RKO (cell line): Measurements from ENCODE around the gene DHRS7B.

Source experiments
- DNase-seq: peaks from one replicate; pipeline ENCODE4 v3.0.0-alpha.2; 2016; ENCODE audit warnings: low spot score

The DHRS7B gene

GRCh38 chr17:21157586-21158370 lies 31.0 kb downstream of the DHRS7B start:
- DNase-seq = no peak

DNA sequence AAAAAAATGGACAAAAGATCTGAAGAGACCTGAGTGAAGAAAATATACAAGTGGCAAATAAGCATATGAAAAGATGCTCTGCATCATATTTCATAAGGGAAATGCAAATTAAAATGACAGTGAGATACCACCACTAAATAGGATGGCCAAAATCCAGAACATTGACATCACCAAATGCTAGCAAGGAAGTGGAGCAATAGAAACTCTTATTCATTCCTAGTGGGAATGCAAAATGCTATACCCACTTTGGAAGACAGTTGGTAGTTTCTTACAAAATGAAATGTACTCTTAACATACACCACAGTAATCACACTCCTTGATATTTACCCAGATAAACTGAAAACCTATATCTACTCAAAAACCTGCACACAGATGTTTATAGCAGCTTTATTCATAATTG lies 33.6 kb downstream of the DHRS7B start:
- no peak for DNase-seq

- no peak for DNase-seq
Measured at GRCh38 chr17:21161498-21162393, 35.0 kb downstream of the DHRS7B start.

DNA sequence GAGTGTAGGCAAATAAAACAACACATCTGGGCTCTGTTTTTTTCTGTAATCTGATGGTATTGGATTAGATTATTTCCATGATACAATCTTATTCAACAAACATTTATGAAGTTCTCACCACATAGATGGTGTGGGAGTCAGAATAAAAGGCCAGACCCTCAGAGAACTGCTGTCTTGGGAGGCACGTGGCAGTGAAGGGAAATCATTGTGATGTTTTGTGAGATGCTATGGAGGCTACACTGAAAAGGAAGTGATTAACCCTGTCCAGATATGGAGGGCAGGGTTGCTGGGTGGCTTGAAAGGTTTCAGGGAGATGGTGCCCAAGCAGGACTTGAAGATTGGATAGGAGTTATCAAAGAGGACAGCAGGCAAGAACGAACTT lies 35.6 kb downstream of the DHRS7B start:
- no peak for DNase-seq

- DNase-seq = no peak
Measured at GRCh38 chr17:21163101-21163500, 36.3 kb downstream of the DHRS7B start.

DNA sequence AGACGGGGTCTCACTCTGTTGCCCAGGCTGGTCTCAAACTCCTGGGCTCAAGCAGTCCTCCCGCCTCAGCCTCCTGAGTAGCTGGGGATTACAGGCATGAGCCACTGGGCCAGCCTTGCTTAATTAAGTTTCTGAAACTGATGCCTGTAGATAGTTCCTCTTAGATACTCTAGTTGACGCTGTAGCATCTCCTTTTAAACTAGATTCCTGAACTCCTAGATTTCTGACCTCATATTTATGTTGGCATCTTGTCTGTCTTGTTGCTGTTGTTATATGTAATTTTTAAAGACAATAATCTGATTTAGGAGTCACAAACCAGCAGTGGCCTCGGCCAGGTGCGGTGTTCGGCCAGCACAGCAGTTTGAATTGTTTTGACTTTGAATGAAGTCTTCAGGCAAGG lies 37.5 kb downstream of the DHRS7B start:
- DNase-seq = no peak

- DNase-seq = no peak
Measured at GRCh38 chr17:21164620-21165019, 37.9 kb downstream of the DHRS7B start.

DNA sequence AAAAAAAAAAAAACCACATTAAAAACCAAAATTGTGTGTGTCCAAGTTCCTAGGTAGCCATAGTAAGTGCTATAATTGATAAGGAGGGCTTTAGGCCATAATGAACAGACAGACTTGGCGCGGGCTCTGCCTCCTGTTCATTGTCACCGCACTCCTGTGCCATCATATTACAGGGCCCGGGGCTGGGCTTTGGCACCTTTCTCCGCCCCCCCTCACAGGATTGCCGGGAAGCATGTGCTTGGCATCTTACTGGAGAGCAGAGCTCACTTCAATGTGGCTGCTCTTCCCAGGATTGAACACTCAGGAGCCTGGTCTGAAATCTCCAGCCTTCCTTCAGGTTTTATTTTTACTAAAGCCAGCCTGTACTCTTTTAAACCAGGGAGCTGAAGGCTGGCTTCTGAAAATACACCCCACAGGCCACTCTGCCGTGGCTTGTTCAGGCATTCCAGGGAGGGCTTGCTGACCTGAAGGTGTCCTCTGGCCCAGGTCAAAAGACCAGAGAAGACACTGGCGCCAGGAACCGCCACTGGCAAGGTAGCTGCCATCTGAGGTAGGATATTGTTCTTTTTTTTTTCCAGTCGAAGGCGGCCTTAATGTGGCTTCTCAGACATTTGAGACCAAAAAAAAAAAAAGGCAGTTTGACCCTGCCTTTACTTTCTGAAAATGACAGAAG lies 39.3 kb downstream of the DHRS7B start:
- no peak for DNase-seq

GRCh38 chr17:21166595-21167210 lies 39.9 kb downstream of the DHRS7B start:
- no peak for DNase-seq

GRCh38 chr17:21167303-21167702 lies 40.5 kb downstream of the DHRS7B start:
- DNase-seq = no peak

GRCh38 chr17:21168555-21168865 lies 41.7 kb downstream of the DHRS7B start:
- no peak for DNase-seq

- no peak for DNase-seq
Measured at GRCh38 chr17:21169496-21169895, 42.7 kb downstream of the DHRS7B start.

GRCh38 chr17:21170809-21171208 lies 44.0 kb downstream of the DHRS7B start:
- no peak for DNase-seq

DNA sequence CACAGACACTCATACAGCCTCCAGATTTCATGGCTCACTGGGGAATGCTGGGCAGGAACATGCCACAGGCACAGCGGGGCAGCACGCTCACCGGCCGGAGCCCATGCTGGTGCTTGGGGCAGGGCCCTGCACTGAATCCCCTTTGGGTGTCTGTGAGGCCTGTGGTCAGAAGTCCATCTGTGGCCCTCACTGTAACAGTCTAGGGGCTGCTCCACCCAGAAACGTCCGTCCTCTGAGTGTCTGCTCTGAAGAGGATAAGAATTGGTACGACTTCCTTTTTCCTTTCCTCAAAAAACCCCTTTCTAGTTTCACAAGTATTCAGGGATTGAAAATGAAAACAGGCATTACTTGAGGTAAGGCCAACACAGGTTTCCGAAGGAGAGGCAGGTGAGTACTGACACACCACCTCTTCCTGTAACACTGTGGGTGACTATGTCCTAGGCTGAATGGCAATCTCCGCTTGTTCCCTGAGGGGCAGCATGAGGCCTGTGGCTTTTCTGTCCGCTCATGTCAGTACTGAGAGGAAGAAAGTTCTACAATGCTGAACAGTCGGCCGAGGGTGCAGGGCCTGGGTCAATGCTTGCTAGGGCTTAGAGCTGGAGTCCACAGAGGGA lies 44.7 kb downstream of the DHRS7B start:
- DNase-seq = no peak

GRCh38 chr17:21171970-21172510 lies 45.3 kb downstream of the DHRS7B start:
- no peak for DNase-seq

DNA sequence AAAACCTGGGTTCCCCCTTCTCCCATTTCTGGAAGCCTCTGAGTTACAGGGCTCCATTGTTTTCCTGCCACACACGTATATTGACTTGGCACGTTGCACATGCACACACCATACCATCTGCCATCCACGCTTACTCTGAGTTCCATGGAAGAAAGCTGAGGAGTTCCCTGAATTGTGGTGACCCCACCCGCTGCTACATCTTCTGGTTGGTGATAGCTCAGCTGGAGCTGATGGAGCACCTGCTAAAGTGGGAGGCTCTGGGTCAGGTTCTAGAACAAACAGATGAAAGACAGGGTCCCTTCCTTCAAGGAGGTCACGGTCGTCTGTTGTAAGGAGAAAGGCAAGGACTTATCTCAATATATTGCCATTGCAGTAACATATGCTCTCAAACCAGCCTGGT lies 46.1 kb downstream of the DHRS7B start:
- no peak for DNase-seq

- no peak for DNase-seq
Measured at GRCh38 chr17:21173543-21173942, 46.8 kb downstream of the DHRS7B start.

DNA sequence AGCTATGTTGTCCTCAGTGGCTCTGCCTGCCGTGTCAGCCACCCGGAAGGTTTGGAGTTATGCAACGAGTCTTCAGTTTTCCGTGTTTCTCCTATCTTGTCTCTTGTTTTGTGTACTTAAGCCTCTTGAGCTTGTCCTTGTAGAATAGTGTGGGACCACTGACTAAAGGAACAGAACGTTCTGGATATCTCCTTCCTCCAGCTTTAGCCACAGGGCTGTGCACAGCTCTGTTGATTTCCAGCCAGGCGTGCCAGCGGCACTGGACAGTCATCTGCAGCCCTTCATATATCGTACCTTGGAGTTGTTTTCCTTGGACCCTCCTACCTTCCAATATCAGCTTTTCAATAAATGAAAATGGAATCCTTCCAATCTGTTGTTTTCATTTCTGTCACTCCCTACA lies 47.4 kb downstream of the DHRS7B start:
- DNase-seq = no peak

DNA sequence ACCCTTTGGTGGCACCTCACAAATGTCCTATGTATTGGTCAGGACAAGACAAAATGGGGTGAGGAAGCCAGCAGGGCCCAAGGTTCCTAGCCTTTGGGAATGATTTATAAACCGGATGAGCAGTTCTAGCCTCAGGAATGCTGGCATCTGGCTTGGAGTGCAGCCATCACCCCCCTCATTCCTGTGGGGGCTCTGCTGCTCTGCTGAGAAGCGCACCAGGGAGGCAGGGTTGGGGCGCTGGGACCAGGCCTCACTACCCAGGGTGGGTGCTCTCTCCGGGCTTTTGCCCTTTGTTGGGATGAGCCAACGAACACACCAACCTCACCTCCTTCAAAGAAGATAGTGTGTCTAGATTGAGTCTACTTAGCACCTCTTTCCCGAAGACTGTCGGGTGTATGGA lies 47.9 kb downstream of the DHRS7B start:
- DNase-seq = no peak

GRCh38 chr17:21176773-21177395 lies 50.1 kb downstream of the DHRS7B start:
- no peak for DNase-seq

DNA sequence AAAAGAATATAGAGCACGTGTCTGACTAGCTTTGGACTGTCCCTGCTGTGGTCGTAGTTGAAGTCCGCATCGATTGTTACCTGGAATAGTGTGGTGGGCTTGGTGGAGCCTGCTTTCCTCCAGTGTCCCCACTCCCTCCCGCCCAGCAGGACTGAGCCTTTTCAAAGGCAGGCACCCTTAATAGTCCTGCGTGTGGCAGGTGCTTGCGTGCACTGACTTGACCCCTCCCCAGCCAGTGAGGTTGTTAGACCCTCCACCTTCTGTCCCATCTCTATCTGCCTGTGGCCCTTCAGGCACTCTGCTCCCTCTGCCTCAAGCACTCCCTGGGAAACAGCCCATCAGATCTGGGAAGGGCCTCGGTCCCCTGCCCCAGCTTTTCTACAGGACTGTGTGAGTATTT lies 50.6 kb downstream of the DHRS7B start:
- no peak for DNase-seq
